Tibial nerve (tissue), 4 donors: ENCODE measurements around the gene LRFN2.

Experiments
- CTCF ChIP-seq, 5 experiments: fragments of 200-600 bp in 3 of 5; fragments of 450-650 bp in 2 of 5; sonication (generic) in 3 of 5; IDR thresholded peaks; one replicate each; pipeline ENCODE4 v1.5.1; 2016 to 2019; ENCODE audit warnings: antibody characterized with exemption in 5 of 5, mild to moderate bottlenecking in 3 of 5, moderate library complexity in 2 of 5
- EP300 ChIP-seq, 2 donors: sonication (generic); formaldehyde crosslinking; IDR thresholded peaks; one replicate each; pipeline ENCODE4 v1.6.1; 2017; ENCODE audit warnings: antibody characterized with exemption in 2 of 2, mild to moderate bottlenecking in 1 of 2
- POLR2A ChIP-seq, 2 donors: fragments of 450-650 bp; IDR thresholded peaks; one replicate each; pipeline ENCODE4 v1.6.1; 2017; ENCODE audit warnings: antibody characterized with exemption in 2 of 2, mild to moderate bottlenecking in 2 of 2, moderate library complexity in 2 of 2

GRCh38 chr6:40443842-40444241 is 143.3 kb downstream of the LRFN2 start:
- TF ChIP-seq POLR2A (IDR thresholded peaks at IDR 0.05) (no peak), CTCF (IDR thresholded peaks at IDR 0.05) (no peak), EP300 (IDR thresholded peaks at IDR 0.05) (no peak)
